Mesangial cell (primary cell): ENCODE measurements around the gene DDC. TPM values are rescaled to one million over a fixed set of nuclear protein-coding genes. Genes with fewer than 3 reads are reported as not detected.

ENCODE experiments used
- total RNA-seq: library from RNA; depleted of rRNA; stranded (reverse); fragments of >200 nt; gene quantifications from 2 replicates; pipeline ENCODE4 v1.2.3, GENCODE V29; 2015

The DDC gene
- total RNA-seq, result not detected in 2 replicates

GRCh38 chr7:50564640-50565558 is at the start of gene DDC:
Gene DDC (minus strand): TSS chr7:50565405. CDS start chr7:50544085, 21,320 bp downstream.

GRCh38 chr7:50449881-50450589 is 115.2 kb downstream of the DDC start, which contains the start of gene FIGNL1:
Gene FIGNL1 (minus strand): TSS chr7:50450350. CDS start chr7:50447287, 3,063 bp downstream.

Other genes with a start within 250 kb of the DDC start
- gene FIGNL1, start 115.1 kb downstream of the DDC start, total RNA-seq, result 4.2 and 32.3 TPM in 2 replicates
- 49.7 and 53.8 TPM in 2 replicates for gene GRB10, start 217.5 kb upstream of the DDC start, total RNA-seq